ENCODE results near the gene TNS2.

Gene TNS2

DNA sequence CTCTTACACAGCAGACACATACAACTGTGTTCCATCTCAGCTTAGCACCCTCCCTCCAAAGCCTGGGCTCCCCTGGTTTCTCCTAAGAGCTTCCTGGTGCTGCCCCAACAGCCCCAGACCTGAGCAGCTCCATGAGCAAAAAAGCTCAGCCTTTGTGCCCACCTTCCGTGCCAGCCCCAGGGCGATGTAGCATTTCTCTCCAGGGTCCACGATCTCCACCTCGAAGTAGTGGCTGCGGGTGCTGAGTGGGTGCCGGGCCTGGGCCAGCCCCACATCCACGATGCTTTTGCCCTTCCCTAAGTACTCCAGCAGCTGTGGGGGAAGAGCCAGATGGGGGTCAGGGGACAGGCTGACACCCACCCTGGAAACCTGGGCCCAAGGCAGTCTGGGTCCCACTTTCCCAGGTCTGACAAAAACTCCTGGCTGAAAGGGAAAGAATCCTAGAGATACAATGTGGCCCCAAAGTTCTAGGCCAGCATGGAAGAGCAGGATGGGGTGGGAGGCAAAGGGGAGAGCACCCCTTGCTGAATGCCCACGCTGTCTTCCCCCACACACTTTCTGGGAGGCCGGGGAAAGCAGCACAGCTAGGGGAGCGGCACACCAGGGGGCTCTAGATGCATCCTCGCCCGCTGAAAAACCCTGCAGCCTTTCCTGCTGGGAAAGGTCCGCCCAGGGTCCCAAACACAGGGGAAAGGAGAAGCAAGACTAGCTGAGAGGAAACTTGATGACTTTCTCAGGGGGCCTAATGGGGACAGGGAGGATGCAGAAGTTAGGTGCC is 18.3 kb downstream of the TNS2 start:
- no peak for DNase-seq (ENCODE audit: low spot score)
- TF ChIP-seq, protein P1, sequence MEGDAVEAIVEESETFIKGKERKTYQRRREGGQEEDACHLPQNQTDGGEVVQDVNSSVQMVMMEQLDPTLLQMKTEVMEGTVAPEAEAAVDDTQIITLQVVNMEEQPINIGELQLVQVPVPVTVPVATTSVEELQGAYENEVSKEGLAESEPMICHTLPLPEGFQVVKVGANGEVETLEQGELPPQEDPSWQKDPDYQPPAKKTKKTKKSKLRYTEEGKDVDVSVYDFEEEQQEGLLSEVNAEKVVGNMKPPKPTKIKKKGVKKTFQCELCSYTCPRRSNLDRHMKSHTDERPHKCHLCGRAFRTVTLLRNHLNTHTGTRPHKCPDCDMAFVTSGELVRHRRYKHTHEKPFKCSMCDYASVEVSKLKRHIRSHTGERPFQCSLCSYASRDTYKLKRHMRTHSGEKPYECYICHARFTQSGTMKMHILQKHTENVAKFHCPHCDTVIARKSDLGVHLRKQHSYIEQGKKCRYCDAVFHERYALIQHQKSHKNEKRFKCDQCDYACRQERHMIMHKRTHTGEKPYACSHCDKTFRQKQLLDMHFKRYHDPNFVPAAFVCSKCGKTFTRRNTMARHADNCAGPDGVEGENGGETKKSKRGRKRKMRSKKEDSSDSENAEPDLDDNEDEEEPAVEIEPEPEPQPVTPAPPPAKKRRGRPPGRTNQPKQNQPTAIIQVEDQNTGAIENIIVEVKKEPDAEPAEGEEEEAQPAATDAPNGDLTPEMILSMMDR (IDR thresholded peaks at IDR 0.05; ENCODE audit: extremely low read depth, missing control alignments) = no peak

DNA sequence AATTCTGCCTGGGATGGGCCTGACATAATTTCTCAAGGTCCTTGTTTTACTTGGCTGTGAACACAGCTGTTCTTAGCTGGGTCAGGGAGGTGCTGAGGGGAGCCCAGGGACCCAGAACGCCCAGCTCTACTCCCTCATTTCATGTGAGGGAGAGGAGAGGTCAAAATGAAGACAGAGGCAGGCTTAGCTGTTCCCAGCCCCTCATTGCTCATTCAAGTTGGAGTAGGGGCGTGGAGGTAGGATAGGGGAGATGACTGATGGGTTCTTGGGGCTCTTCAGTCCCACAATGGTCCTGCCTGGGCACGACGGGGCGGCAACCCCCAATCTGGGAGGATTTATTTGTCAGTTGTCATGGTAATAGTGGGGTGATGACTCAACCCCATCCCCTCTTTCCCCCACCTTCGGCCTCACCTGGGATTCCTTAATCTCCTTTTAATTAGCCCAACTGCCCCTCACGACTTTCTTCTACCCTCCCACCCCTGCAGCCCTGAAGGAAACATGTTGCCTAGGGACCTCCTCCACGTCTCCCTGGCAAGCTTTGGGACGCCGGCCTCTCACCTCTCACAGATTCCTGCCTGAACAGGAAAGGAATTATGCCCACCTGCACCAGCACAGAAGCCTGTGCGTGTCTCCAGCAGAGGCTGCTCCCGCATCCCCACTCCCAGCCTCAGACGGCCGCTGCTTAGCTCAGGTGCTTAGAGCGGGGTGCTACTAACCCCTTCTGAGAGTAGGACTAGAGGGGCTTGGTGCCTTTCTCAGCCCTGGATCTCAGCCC is 19.1 kb downstream of the TNS2 start:
- DNase-seq (ENCODE audit: low spot score) = no peak
- TF ChIP-seq, protein P1 (IDR thresholded peaks at IDR 0.05; ENCODE audit: extremely low read depth, missing control alignments) = no peak

DNA sequence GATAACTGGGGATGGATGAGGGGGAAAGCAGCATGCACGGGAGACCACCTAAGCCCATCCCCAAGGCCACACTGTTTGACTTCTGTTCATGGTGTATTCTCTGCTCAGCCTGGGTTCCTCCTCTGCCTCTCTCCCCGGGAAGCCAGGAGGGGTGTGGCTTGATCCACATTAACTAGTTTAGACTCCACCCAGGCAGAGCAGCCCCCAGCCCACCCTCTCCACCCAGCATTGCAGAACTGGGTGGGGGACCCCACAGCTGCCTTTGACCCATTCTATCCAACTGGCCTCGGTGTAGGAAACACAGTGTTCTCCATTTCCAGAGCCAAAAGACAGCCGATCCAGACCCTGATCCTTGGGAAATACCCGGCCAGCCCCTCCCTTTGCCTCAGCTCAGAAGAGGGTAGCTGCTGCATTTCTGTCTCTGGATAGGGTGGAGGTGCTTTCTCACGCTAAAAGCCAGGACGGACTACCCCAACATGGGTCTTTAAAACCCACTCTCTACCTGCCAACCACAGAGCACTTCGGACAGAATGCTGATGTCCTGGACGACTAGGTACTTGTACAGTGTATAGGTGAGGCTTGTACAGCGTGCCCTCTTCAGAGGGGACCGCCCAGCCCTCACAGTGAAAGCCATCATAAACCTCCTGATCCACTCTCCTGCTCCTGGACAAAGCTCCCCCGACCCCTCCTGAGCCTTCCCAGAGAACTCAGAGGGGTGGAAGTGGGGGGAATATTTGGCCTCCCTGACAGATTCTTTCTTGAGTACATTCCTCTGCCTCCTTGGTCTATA is 20.0 kb downstream of the TNS2 start:
- no peak for DNase-seq (ENCODE audit: low spot score)
- TF ChIP-seq, protein P1 (IDR thresholded peaks at IDR 0.05; ENCODE audit: extremely low read depth, missing control alignments) = no peak

DNA sequence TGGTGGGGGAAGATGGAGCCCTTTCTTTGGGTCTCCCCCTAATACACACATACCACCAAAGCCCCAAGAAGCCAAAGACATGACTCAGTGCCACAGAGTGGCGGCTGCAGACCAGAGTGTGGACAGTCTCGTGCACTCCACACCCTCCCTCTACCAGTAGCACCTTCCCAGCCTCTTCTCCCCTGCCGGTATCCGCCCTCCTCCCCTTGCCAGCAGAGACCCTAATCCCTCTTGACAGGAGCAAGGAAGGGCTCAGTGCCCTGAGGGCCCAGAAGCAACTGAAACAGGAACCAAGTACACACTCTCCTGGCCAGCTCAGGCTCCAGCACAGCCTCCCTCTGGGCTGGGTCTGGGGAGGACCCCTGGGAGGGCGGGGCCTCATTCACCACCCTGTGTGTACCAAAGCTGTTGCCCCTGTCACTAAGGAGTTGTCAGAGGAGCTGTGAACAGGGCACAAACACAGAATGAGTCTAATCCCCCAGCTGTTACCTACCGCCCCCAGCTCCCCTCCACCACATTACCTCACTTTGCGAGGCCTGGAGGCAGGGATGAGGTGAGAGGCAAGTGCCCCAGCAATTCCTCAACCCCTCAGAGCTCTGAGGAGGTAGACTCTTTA is 21.1 kb downstream of the TNS2 start:
- TF ChIP-seq, protein P1 (IDR thresholded peaks at IDR 0.05; ENCODE audit: extremely low read depth, missing control alignments) = no peak
- no peak for DNase-seq (ENCODE audit: low spot score)

DNA sequence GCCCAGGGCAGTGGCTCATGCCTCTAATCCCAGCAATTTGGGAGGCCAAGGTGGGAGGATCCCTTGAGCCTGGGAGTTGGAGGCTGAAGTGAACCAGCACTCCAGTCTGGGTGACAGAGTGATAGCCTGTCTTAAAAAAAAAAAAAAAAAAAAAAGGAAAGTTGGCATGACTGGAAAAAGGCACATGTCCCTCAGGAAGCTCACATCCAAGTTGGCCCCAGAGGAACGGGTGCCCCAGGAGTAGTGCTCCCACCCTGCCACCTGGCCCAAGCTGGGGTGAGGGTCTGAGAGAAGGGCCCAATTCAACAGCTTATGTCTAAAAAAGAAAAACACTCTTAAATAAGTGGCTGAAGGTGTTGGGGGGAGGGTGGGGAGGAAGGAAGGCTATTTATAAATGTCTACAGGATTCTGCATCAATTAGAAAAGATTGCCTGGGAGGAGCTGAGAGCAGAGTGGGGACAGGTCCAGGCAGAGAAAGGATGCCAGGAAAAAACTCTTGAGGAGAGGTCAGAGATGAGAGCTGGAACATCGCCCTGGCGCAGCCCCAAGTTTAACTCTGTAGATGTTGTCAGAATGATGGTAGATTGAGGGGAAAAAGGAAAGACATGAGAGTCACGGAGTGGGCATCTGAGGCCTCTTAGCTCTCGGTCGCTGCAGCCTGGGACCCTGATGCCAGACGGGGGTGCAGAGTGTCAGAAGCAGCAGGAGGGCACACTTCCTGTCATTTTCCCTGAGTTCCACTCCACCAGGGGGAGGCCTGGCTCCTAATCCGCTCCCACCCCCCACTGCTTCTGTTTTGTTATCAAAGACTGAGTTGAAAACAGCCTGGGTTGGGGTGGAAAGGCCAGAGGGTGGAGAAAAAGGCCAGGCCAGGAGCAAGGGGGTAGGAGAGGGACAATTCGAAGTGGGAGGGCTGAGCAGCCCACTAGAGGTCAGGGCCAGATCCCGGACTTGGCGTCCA is 22.0 kb downstream of the TNS2 start:
- TF ChIP-seq, protein P1 (IDR thresholded peaks at IDR 0.05; ENCODE audit: extremely low read depth, missing control alignments) = no peak
- no peak for DNase-seq (ENCODE audit: low spot score)

DNA sequence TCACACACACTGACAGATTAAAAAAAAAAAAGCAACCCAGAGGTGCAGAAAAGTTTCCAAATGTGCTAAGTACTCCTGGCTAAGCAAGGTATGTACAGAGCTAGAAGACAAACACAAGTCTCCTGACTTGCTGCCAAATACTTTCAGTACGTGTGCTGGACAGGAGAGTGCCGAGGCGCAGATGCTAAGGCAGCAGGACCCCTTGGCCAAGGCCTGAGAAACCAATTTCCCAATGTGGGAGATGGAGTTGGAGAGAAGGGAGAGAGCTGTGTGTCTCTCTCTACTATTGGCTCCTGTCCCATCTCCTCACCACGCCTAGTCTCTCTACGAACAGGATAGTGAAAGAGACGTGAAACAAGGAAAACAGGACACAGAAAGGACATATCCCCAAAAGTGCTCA is 24.0 kb downstream of the TNS2 start:
- TF ChIP-seq, protein P1 (IDR thresholded peaks at IDR 0.05; ENCODE audit: extremely low read depth, missing control alignments) = no peak
- DNase-seq (ENCODE audit: low spot score) = no peak
